WTC11 (cell line): Measurements from ENCODE around the gene CROCC2.

Source experiments
- CBFB ChIP-seq: sonication (generic); formaldehyde crosslinking; IDR thresholded peaks from 2 replicates; pipeline ENCODE4 v1.8.1; 2022; ENCODE audit warnings: mild to moderate bottlenecking, low read depth, missing genetic modification reagents
- FOXK1 ChIP-seq: sonication (generic); formaldehyde crosslinking; IDR thresholded peaks from 2 replicates; pipeline ENCODE4 v1.8.0; 2022; ENCODE audit warnings: mild to moderate bottlenecking, moderate library complexity, missing genetic modification reagents
- JAZF1 ChIP-seq: fragments of 250-450 bp; sonication (Bioruptor Pico); IDR thresholded peaks from 2 replicates; pipeline ENCODE4 v1.9.0; 2021; ENCODE audit warnings: moderate library complexity, mild to moderate bottlenecking, inconsistent platforms
- PRRX2 ChIP-seq: fragments of 250-450 bp; sonication (Bioruptor Pico); IDR thresholded peaks from 2 replicates; pipeline ENCODE4 v1.8.0; 2021; ENCODE audit warnings: mild to moderate bottlenecking
- TP53 ChIP-seq: sonication (generic); formaldehyde crosslinking; IDR thresholded peaks from 2 replicates; pipeline ENCODE4 v1.8.1; 2023; ENCODE audit warnings: mild to moderate bottlenecking, missing genetic modification reagents
- ZNF121 ChIP-seq: sonication (generic); formaldehyde crosslinking; IDR thresholded peaks from 2 replicates; pipeline ENCODE4 v1.8.0; 2023; ENCODE audit warnings: missing genetic modification reagents
- ZNF232 ChIP-seq: sonication (generic); formaldehyde crosslinking; IDR thresholded peaks from 2 replicates; pipeline ENCODE4 v1.8.0; 2022; ENCODE audit warnings: mild to moderate bottlenecking, missing genetic modification reagents
- TF ChIP-seq, protein P1 (sequence below): sonication (generic); formaldehyde crosslinking; IDR thresholded peaks from 2 replicates; pipeline ENCODE4 v1.8.0; 2023; ENCODE audit warnings: missing genetic modification reagents, mild to moderate bottlenecking, borderline replicate concordance
- TF ChIP-seq, protein P2 (sequence below): sonication (generic); formaldehyde crosslinking; conservative IDR thresholded peaks from 2 replicates; pipeline ENCODE4 v1.8.1; 2022; ENCODE audit warnings: mild to moderate bottlenecking, missing genetic modification reagents
- TF ChIP-seq, protein P3 (sequence below): fragments of 200-600 bp; IDR thresholded peaks from 2 replicates; pipeline ENCODE4 v1.8.0; 2022; ENCODE audit warnings: antibody characterized with exemption
- TF ChIP-seq, protein P4 (sequence below): sonication (generic); formaldehyde crosslinking; IDR thresholded peaks from 2 replicates; pipeline ENCODE4 v1.8.1; 2023; ENCODE audit warnings: mild to moderate bottlenecking, missing genetic modification reagents
- TF ChIP-seq, protein P5 (sequence below): sonication (generic); formaldehyde crosslinking; IDR thresholded peaks from 2 replicates; pipeline ENCODE4 v1.8.1; 2023; ENCODE audit warnings: mild to moderate bottlenecking, missing genetic modification reagents
- TF ChIP-seq, protein P6 (sequence below): fragments of 250-450 bp; sonication (Bioruptor Pico); IDR thresholded peaks from 2 replicates; pipeline ENCODE4 v1.8.0; 2021; ENCODE audit warnings: mild to moderate bottlenecking
- TF ChIP-seq, protein P7 (sequence below): sonication (generic); formaldehyde crosslinking; IDR thresholded peaks from 2 replicates; pipeline ENCODE4 v1.8.1; 2022; ENCODE audit warnings: low read depth, mild to moderate bottlenecking, moderate library complexity, missing genetic modification reagents, borderline replicate concordance

DNA sequence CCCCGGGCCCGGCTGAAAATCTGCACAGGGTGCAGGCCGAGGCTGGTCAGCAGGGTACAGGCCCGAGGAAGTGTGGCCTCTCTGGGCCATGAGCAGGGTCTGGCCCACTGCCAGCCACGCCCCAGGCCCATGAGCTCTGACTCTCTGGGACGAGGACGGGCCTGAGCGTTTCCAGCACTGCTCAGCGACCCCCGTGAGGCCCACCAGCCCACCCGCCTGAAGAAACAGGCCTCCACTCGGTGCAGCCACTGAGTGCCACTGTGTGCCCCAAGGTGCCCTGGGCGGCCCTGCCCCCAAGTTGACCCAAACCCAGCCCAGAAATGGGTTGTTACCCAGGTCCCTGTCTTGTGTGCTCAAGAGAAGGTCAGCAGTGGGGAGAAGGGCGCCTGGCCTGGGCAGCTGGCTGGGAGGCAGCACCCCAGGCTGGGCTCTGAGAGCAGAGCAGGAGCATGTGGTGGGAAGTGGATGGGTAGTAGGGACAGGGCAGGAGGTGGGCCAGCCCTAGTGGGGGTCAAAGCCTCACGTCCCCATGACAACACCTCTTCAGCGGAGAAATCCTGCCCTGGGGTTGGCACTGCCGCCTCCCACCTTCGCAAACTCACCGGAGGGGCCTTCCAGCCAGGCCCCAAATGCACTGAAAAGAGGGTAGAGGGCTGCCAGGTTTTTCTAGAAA, 90.2 kb downstream of the CROCC2 start:
- TF ChIP-seq, protein P1, sequence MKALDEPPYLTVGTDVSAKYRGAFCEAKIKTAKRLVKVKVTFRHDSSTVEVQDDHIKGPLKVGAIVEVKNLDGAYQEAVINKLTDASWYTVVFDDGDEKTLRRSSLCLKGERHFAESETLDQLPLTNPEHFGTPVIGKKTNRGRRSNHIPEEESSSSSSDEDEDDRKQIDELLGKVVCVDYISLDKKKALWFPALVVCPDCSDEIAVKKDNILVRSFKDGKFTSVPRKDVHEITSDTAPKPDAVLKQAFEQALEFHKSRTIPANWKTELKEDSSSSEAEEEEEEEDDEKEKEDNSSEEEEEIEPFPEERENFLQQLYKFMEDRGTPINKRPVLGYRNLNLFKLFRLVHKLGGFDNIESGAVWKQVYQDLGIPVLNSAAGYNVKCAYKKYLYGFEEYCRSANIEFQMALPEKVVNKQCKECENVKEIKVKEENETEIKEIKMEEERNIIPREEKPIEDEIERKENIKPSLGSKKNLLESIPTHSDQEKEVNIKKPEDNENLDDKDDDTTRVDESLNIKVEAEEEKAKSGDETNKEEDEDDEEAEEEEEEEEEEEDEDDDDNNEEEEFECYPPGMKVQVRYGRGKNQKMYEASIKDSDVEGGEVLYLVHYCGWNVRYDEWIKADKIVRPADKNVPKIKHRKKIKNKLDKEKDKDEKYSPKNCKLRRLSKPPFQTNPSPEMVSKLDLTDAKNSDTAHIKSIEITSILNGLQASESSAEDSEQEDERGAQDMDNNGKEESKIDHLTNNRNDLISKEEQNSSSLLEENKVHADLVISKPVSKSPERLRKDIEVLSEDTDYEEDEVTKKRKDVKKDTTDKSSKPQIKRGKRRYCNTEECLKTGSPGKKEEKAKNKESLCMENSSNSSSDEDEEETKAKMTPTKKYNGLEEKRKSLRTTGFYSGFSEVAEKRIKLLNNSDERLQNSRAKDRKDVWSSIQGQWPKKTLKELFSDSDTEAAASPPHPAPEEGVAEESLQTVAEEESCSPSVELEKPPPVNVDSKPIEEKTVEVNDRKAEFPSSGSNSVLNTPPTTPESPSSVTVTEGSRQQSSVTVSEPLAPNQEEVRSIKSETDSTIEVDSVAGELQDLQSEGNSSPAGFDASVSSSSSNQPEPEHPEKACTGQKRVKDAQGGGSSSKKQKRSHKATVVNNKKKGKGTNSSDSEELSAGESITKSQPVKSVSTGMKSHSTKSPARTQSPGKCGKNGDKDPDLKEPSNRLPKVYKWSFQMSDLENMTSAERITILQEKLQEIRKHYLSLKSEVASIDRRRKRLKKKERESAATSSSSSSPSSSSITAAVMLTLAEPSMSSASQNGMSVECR (CRISPR knock-in tag) = no peak
- TF ChIP-seq, protein P2, sequence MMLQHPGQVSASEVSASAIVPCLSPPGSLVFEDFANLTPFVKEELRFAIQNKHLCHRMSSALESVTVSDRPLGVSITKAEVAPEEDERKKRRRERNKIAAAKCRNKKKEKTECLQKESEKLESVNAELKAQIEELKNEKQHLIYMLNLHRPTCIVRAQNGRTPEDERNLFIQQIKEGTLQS (CRISPR knock-in tag) = no peak
- TF ChIP-seq ZNF121 = no peak
- TF ChIP-seq, protein P3, sequence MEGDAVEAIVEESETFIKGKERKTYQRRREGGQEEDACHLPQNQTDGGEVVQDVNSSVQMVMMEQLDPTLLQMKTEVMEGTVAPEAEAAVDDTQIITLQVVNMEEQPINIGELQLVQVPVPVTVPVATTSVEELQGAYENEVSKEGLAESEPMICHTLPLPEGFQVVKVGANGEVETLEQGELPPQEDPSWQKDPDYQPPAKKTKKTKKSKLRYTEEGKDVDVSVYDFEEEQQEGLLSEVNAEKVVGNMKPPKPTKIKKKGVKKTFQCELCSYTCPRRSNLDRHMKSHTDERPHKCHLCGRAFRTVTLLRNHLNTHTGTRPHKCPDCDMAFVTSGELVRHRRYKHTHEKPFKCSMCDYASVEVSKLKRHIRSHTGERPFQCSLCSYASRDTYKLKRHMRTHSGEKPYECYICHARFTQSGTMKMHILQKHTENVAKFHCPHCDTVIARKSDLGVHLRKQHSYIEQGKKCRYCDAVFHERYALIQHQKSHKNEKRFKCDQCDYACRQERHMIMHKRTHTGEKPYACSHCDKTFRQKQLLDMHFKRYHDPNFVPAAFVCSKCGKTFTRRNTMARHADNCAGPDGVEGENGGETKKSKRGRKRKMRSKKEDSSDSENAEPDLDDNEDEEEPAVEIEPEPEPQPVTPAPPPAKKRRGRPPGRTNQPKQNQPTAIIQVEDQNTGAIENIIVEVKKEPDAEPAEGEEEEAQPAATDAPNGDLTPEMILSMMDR = no peak
- no peak for TF ChIP-seq CBFB
- TF ChIP-seq PRRX2 (CRISPR knock-in tag) = no peak
- TF ChIP-seq, protein P4, sequence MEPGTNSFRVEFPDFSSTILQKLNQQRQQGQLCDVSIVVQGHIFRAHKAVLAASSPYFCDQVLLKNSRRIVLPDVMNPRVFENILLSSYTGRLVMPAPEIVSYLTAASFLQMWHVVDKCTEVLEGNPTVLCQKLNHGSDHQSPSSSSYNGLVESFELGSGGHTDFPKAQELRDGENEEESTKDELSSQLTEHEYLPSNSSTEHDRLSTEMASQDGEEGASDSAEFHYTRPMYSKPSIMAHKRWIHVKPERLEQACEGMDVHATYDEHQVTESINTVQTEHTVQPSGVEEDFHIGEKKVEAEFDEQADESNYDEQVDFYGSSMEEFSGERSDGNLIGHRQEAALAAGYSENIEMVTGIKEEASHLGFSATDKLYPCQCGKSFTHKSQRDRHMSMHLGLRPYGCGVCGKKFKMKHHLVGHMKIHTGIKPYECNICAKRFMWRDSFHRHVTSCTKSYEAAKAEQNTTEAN (CRISPR knock-in tag) = no peak
- no peak for TF ChIP-seq ZNF232 (CRISPR knock-in tag)
- TF ChIP-seq, protein P5, sequence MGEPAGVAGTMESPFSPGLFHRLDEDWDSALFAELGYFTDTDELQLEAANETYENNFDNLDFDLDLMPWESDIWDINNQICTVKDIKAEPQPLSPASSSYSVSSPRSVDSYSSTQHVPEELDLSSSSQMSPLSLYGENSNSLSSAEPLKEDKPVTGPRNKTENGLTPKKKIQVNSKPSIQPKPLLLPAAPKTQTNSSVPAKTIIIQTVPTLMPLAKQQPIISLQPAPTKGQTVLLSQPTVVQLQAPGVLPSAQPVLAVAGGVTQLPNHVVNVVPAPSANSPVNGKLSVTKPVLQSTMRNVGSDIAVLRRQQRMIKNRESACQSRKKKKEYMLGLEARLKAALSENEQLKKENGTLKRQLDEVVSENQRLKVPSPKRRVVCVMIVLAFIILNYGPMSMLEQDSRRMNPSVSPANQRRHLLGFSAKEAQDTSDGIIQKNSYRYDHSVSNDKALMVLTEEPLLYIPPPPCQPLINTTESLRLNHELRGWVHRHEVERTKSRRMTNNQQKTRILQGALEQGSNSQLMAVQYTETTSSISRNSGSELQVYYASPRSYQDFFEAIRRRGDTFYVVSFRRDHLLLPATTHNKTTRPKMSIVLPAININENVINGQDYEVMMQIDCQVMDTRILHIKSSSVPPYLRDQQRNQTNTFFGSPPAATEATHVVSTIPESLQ (CRISPR knock-in tag) = no peak
- no peak for TF ChIP-seq JAZF1 (CRISPR knock-in tag)
- TF ChIP-seq, protein P6, sequence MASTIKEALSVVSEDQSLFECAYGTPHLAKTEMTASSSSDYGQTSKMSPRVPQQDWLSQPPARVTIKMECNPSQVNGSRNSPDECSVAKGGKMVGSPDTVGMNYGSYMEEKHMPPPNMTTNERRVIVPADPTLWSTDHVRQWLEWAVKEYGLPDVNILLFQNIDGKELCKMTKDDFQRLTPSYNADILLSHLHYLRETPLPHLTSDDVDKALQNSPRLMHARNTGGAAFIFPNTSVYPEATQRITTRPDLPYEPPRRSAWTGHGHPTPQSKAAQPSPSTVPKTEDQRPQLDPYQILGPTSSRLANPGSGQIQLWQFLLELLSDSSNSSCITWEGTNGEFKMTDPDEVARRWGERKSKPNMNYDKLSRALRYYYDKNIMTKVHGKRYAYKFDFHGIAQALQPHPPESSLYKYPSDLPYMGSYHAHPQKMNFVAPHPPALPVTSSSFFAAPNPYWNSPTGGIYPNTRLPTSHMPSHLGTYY (CRISPR knock-in tag) = no peak
- TF ChIP-seq, protein P7, sequence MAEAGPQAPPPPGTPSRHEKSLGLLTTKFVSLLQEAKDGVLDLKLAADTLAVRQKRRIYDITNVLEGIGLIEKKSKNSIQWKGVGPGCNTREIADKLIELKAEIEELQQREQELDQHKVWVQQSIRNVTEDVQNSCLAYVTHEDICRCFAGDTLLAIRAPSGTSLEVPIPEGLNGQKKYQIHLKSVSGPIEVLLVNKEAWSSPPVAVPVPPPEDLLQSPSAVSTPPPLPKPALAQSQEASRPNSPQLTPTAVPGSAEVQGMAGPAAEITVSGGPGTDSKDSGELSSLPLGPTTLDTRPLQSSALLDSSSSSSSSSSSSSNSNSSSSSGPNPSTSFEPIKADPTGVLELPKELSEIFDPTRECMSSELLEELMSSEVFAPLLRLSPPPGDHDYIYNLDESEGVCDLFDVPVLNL (CRISPR knock-in tag) = no peak
- no peak for TF ChIP-seq FOXK1
- no peak for TF ChIP-seq TP53 (CRISPR knock-in tag)
